Measurements from ENCODE around the gene ARHGAP31. TPM values are rescaled to one million over a fixed set of nuclear protein-coding genes. Genes with fewer than 3 reads are reported as not detected.

ARHGAP31 gene
- total and polyA plus RNA-seq, 7 donors = 3.5 to 18.0 (median 11.0) TPM

DNA sequence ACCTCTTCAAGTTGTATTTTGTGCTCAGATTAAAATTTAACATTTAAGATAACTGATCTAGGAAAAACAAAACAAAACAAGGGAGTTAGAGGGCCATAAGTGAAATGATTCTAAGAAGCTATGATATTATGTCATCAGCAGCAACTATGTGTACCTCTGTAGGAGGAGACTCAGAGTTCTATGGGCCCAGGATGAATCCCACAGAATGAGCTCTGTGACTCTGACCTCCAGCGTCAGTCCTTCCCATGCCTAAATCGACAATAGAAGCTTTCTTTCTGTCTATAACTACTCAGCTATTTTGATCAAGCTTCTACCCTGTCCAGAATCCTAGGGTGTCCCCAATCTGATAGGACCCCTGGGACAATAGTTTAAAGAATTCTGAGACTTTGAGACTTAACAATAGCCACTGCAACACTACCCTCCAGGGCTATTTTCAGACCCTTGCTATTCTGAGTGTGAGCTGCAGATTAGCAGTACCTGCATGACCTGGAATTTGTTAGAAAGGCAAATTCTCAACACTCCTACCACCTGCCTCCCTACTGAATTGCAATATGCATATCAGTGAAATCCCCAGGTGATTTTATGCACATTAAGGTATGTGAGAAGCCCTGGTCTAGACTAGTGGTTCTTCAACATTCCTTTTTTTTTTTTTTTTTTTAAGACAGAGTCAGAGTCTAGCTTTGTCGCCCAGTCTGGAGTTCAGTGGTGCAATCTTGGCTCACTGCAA is 66.7 kb downstream of the ARHGAP31 start:
- peaks cover 0 to 14% (median 9%) of the 10 kb centered on the region in 4 donors for H3K4me1 ChIP-seq
- 93 to 94% methylated on average over 3 of the region's 3 CpGs for WGBS, 2 donors
- no peak for DNase-seq
- H3K27ac ChIP-seq = no peak overlapping the region
- intact Hi-C loops (cut with DNase I) = no loop called here
- no peaks in the 10 kb centered on the region for H3K27me3 ChIP-seq
- H3K9me3 ChIP-seq = no peaks in the 10 kb centered on the region
- no peak overlapping the region for H3K4me3 ChIP-seq
- TF ChIP-seq POLR2A (IDR thresholded peaks at IDR 0.05) = no peak
- no peak for TF ChIP-seq CTCF (IDR thresholded peaks at IDR 0.05)
- TF ChIP-seq POLR2AphosphoS5 (IDR thresholded peaks at IDR 0.05) = no peak
- TF ChIP-seq EP300 (IDR thresholded peaks at IDR 0.05) = no peak
- peaks cover 0 to 7% (median 0%) of the 10 kb centered on the region in 4 donors for H3K36me3 ChIP-seq

DNA sequence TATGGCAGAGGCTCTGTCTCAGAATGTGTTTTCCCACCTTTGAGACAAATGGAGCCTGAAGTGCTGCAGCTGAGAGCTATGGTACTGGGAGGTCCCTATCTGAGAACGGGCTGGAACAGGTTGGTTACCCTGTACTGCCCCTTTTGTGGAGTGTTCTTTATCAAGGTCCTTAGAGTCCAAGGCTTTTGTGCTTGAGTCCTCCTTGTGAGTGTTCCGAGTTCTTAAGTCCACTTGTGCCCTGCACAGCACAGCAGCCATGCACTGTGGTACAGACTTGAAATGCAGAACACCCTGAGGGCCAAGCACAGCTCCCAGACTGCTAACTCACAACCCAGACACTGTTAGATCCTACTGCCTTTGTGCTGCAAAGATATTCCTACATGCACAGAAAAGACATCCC is 67.8 kb downstream of the ARHGAP31 start:
- WGBS, 2 donors = 94 to 95% methylated on average over 2 of the region's 2 CpGs
- no peaks in the 10 kb centered on the region for H3K27me3 ChIP-seq
- no peak overlapping the region for H3K27ac ChIP-seq
- DNase-seq = no peak
- peaks cover 0 to 14% (median 9%) of the 10 kb centered on the region in 4 donors for H3K4me1 ChIP-seq
- peaks cover 0 to 15% (median 0%) of the 10 kb centered on the region in 4 donors for H3K36me3 ChIP-seq
- TF ChIP-seq POLR2A (IDR thresholded peaks at IDR 0.05) (no peak), POLR2AphosphoS5 (IDR thresholded peaks at IDR 0.05) (no peak), CTCF (IDR thresholded peaks at IDR 0.05) (no peak), EP300 (IDR thresholded peaks at IDR 0.05) (no peak)
- intact Hi-C loops (cut with DNase I) = no loop called here
- H3K9me3 ChIP-seq = no peaks in the 10 kb centered on the region
- no peak overlapping the region for H3K4me3 ChIP-seq

GRCh38 chr3:119362940-119363725 is 69.0 kb downstream of the ARHGAP31 start:
- intact Hi-C loops (cut with DNase I) = no loop called here

DNA sequence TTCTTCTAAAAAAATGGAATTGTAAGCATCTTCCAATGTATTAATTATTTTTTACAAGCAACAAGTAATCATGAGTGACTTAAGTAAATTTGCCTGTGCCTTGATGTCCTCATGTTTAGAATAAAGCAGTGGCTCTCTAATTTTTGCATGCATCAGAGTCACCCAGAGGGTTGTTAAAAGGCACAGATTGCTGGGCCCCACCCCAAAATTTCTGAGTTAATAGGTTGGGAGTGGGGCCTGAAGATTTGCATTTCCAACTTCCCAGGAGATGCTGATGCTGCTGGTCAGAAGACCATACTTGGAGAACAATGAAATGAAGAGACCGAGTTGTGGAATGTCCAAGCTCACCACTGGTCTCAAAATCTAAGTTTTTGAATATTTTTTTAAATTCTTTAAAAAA is 70.2 kb downstream of the ARHGAP31 start:
- Histone ChIP-seq H3K27me3 (no peaks in the 10 kb centered on the region), H3K4me1 (peaks cover 0 to 13% (median 9%) of the 10 kb centered on the region in 4 donors), H3K36me3 (peaks cover 0 to 36% (median 2%) of the 10 kb centered on the region in 4 donors), H3K27ac (no peak overlapping the region), H3K9me3 (no peaks in the 10 kb centered on the region), H3K4me3 (no peak overlapping the region)
- intact Hi-C loops (cut with DNase I) = no loop called here
- TF ChIP-seq EP300 (IDR thresholded peaks at IDR 0.05) (no peak), POLR2AphosphoS5 (IDR thresholded peaks at IDR 0.05) (no peak), CTCF (IDR thresholded peaks at IDR 0.05) (no peak), POLR2A (IDR thresholded peaks at IDR 0.05) (no peak)
- WGBS, 2 donors = 92 to 95% methylated on average over 1 of the region's 1 CpG
- no peak for DNase-seq

More at GRCh38 chr3:119362940-119363725, 69.0 kb downstream of the ARHGAP31 start:
- 88 to 92% methylated on average over 7 of the region's 7 CpGs for WGBS, 2 donors
- Histone ChIP-seq H3K4me1 (peaks cover 0 to 14% (median 9%) of the 10 kb centered on the region in 4 donors), H3K36me3 (peaks cover 0 to 24% (median 0%) of the 10 kb centered on the region in 4 donors), H3K9me3 (no peaks in the 10 kb centered on the region), H3K4me3 (no peak overlapping the region), H3K27me3 (no peaks in the 10 kb centered on the region), H3K27ac (no peak overlapping the region)
- no peak for TF ChIP-seq CTCF (IDR thresholded peaks at IDR 0.05)
- DNase-seq = no peak
